Measurements from ENCODE around the gene FGD6. TPM values are rescaled to one million over a fixed set of nuclear protein-coding genes. Genes with fewer than 3 reads are reported as not detected.

The FGD6 gene
- total RNA-seq, 1 donor, result 12.5 TPM

- no peak for TF ChIP-seq CTCF (IDR thresholded peaks at IDR 0.05; ENCODE audit: insufficient read depth, low read length)
- no peak for DNase-seq (ENCODE audit: low read depth)
- H3K4me3 ChIP-seq (ENCODE audit: low read depth, low read length), result no peak overlapping the region
Observed at GRCh38 chr12:95168746-95169145, 48.5 kb downstream of the FGD6 start.

GRCh38 chr12:95164656-95165055 is 52.6 kb downstream of the FGD6 start:
- no peak overlapping the region for H3K4me3 ChIP-seq (ENCODE audit: low read depth, low read length)
- DNase-seq (ENCODE audit: low read depth), result peak; percentile 54
- TF ChIP-seq CTCF (IDR thresholded peaks at IDR 0.05; ENCODE audit: insufficient read depth, low read length), result no peak

- DNase-seq (ENCODE audit: low read depth), result no peak
- H3K4me3 ChIP-seq (ENCODE audit: low read depth, low read length), result no peak overlapping the region
- no peak for TF ChIP-seq CTCF (IDR thresholded peaks at IDR 0.05; ENCODE audit: insufficient read depth, low read length)
Observed at GRCh38 chr12:95158919-95159318, 58.3 kb downstream of the FGD6 start.

GRCh38 chr12:95151821-95152220 is 65.4 kb downstream of the FGD6 start:
- DNase-seq (ENCODE audit: low read depth), result no peak
- no peak for TF ChIP-seq CTCF (IDR thresholded peaks at IDR 0.05; ENCODE audit: insufficient read depth, low read length)
- no peak overlapping the region for H3K4me3 ChIP-seq (ENCODE audit: low read depth, low read length)

- no peak overlapping the region for H3K4me3 ChIP-seq (ENCODE audit: low read depth, low read length)
- DNase-seq (ENCODE audit: low read depth), result no peak
- no peak for TF ChIP-seq CTCF (IDR thresholded peaks at IDR 0.05; ENCODE audit: insufficient read depth, low read length)
Observed at GRCh38 chr12:95151406-95151805, 65.9 kb downstream of the FGD6 start.

- TF ChIP-seq CTCF (IDR thresholded peaks at IDR 0.05; ENCODE audit: insufficient read depth, low read length), result no peak
- H3K4me3 ChIP-seq (ENCODE audit: low read depth, low read length), result no peak overlapping the region
- no peak for DNase-seq (ENCODE audit: low read depth)
Observed at GRCh38 chr12:95150501-95150900, 66.8 kb downstream of the FGD6 start.

GRCh38 chr12:95147866-95148265 is 69.4 kb downstream of the FGD6 start:
- no peak for DNase-seq (ENCODE audit: low read depth)
- no peak overlapping the region for H3K4me3 ChIP-seq (ENCODE audit: low read depth, low read length)
- TF ChIP-seq CTCF (IDR thresholded peaks at IDR 0.05; ENCODE audit: insufficient read depth, low read length), result no peak

Measured in fibroblast of the aortic adventitia (primary cell).